ENCODE measurements around the gene KRTAP5-3. TPM values are rescaled to one million over a fixed set of nuclear protein-coding genes. Genes with fewer than 3 reads are reported as not detected.

Gene KRTAP5-3
- total and polyA plus RNA-seq, 2 of the 8 experiments (the other 6 are each of a cell fraction or from before 2014, with no cell fraction given) = not detected

- Histone ChIP-seq H2BK12ac (ENCODE audit: low read depth, low read length) (no peak overlapping the region), H3K56ac (replicated peaks; ENCODE audit: insufficient read length, low read depth, low read length) (no peak overlapping the region), H3K27ac (ENCODE audit: low read depth, low read length) (no peak overlapping the region), H3K23me2 (ENCODE audit: low read depth, low read length) (no peaks in the 10 kb centered on the region; the same call in 1 of the 2 replicates), H2BK20ac (ENCODE audit: low read length) (no peak overlapping the region), H4K5ac (ENCODE audit: insufficient read length, low read depth, low read length) (no peak overlapping the region), H3K9me3 (ENCODE audit: insufficient read depth in 2 of 2, low read depth in 1 of 2, low read length in 1 of 2) (no peaks in the 10 kb centered on the region), H2BK15ac (ENCODE audit: low read length) (no peak overlapping the region), H4K8ac (ENCODE audit: extremely low read depth, insufficient read depth, low read length) (no peak overlapping the region), H4K91ac (replicated peaks; ENCODE audit: insufficient read length, low read length) (no peak overlapping the region), H3K79me1 (ENCODE audit: low read depth, low read length) (no peaks in the 10 kb centered on the region), H3K4me2 (ENCODE audit: insufficient read depth in 1 of 2, low read depth in 2 of 2, low read length in 2 of 2) (no peak overlapping the region), H3K4me3 (ENCODE audit: extremely low read depth in 1 of 4, insufficient read depth in 2 of 4, low read depth in 3 of 4, low read length in 4 of 4) (no peak overlapping the region), H3K79me2 (ENCODE audit: control insufficient read depth in 1 of 2, insufficient read depth in 2 of 2, low read length in 2 of 2) (no peaks in the 10 kb centered on the region), H3K36me3 (ENCODE audit: control insufficient read depth in 2 of 4, insufficient read depth in 4 of 4, low read length in 3 of 4) (no peaks in the 10 kb centered on the region), H3K23ac (ENCODE audit: insufficient read length) (no peak overlapping the region), H2AFZ (ENCODE audit: low read length) (no peak overlapping the region), H3K27me3 (replicated peaks in 1 of 4; ENCODE audit: control insufficient read depth in 3 of 4, extremely low read depth in 1 of 4, insufficient read depth in 3 of 4, low read length in 3 of 4) (no peaks in the 10 kb centered on the region; a peak in 1 of 7 replicates), H2BK120ac (replicated peaks; ENCODE audit: low read depth, low read length) (no peak overlapping the region), H3K9ac (replicated peaks in 1 of 4; ENCODE audit: extremely low read depth in 1 of 4, low read depth in 3 of 4, low read length in 3 of 4) (no peak overlapping the region), H4K20me1 (replicated peaks in 1 of 2; ENCODE audit: control insufficient read depth in 1 of 2, insufficient read depth in 2 of 2, low read length in 2 of 2) (no peaks in the 10 kb centered on the region), H3K4ac (replicated peaks; ENCODE audit: insufficient read length, low read depth, low read length) (no peak overlapping the region), H3K4me1 (replicated peaks in 1 of 4; ENCODE audit: control insufficient read depth in 3 of 4, insufficient read depth in 4 of 4, low read length in 3 of 4) (no peaks in the 10 kb centered on the region; a peak in 1 of 7 replicates), H2BK5ac (ENCODE audit: low read depth, low read length) (no peak overlapping the region), H3K14ac (ENCODE audit: insufficient read length) (no peak overlapping the region), H3K18ac (ENCODE audit: extremely low read depth, low read length) (no peak overlapping the region), H2AK5ac (ENCODE audit: low read depth, low read length) (no peak overlapping the region)
- WGBS, 2 experiments (ENCODE audit: extremely low coverage in 1 of 2, insufficient coverage in 1 of 2, insufficient read length in 1 of 2, insufficient replicate concordance in 2 of 2, low coverage in 1 of 2, low lambda C conversion rate in 2 of 2, missing lambda C conversion rate in 1 of 2) = 77% methylated on average over 6 of the region's 8 CpGs; no CpG with 5 or more reads in 1 of the 2 experiments
- FAIRE-seq (no peak), DNase-seq (ENCODE audit: low read depth in 1 of 2, low spot score in 2 of 2) (no peak)
- CTCF ChIA-PET (ENCODE audit: partially characterized antibody) = interaction anchor here (1.6 to 4.9 kb wide), 7 partner anchors 12 to 512 kb away, joined by 3 to 47 read pairs (median 18); partner anchors contain the start of gene KRTAP5-5
- POLR2A ChIA-PET (ENCODE audit: partially characterized antibody) = no interaction called here
- TF ChIP-seq CHD2 (IDR thresholded peaks at IDR 0.05; ENCODE audit: low read length) (no peak), CEBPB (IDR thresholded peaks at IDR 0.05; ENCODE audit: low read depth, low read length) (no peak), ASH2L (IDR thresholded peaks at IDR 0.05; ENCODE audit: low read length) (no peak), POLR2A (IDR thresholded peaks at IDR 0.05; ENCODE audit: control extremely low read depth in 1 of 2, low read depth in 2 of 2, low read length in 2 of 2) (no peak), RFX5 (IDR thresholded peaks at IDR 0.05; ENCODE audit: borderline replicate concordance, low read depth, low read length) (no peak), EZH2 (IDR thresholded peaks at IDR 0.05; ENCODE audit: low read depth, low read length, severe bottlenecking) (no peak), ATF2 (IDR thresholded peaks at IDR 0.05; ENCODE audit: low read length) (no peak), E2F6 (IDR thresholded peaks at IDR 0.05) (no peak), CTBP2 (IDR thresholded peaks at IDR 0.05; ENCODE audit: borderline replicate concordance, insufficient read depth, insufficient read length, low read length) (no peak), GTF2F1 (IDR thresholded peaks at IDR 0.05; ENCODE audit: borderline replicate concordance, low read depth, low read length) (no peak), FOSL1 (IDR thresholded peaks at IDR 0.05; ENCODE audit: insufficient read depth, low read depth, low read length) (no peak), CREB1 (IDR thresholded peaks at IDR 0.05) (no peak), JUN (IDR thresholded peaks at IDR 0.05; ENCODE audit: low read depth, low read length) (no peak)
Measured at GRCh38 chr11:1638344-1638743, 30.1 kb upstream of the KRTAP5-3 start.

All from H1 (cell line).